HG03460 (cell line): ENCODE data around the gene SLC29A2.

ENCODE experiments used
- ATAC-seq: cut with Tn5 transposase; IDR thresholded peaks from one replicate; pipeline ENCODE4 v1.9.1; 2021; ENCODE audit not compliant: unreplicated experiment

Gene SLC29A2, protein sequence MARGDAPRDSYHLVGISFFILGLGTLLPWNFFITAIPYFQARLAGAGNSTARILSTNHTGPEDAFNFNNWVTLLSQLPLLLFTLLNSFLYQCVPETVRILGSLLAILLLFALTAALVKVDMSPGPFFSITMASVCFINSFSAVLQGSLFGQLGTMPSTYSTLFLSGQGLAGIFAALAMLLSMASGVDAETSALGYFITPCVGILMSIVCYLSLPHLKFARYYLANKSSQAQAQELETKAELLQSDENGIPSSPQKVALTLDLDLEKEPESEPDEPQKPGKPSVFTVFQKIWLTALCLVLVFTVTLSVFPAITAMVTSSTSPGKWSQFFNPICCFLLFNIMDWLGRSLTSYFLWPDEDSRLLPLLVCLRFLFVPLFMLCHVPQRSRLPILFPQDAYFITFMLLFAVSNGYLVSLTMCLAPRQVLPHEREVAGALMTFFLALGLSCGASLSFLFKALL

DNA sequence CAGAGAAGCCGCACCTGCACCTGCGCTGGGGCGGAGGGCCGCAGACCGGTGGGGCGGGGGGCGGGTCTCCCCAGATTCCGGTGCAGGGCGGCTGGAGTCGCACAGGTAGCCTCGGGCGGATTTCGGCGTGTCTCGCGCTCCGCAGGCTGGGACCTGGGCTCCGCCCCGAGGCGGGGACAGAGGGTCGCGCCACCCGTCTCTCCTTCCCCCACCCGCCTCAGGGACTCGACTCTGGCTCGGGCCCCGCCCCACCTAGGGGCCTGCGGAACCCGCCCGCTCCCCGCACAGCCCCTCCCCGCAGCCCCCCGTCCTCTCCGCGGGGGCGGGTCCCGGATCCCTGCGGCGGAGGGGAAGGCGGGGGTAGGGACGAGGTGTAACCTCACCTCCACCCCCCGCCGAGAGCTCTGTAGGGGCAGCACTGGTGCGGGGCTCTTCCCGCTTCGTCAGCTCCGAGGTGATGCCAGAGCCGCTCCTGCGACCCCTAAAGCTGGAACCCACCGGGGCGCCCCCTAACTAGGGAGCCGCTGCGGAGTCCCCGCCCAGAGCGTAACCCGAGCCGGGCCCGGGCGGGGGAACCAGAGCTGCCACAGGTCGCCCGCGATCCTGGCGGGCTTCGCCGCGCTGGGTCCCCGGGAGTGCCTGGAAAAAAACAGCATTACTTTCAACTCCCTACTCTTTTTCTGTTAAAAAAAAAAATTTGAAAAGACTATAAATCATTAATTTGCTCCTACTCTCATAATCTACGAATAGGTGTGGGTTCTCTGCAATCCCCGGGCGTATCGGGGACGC lies at the start of gene SLC29A2:
TSS of gene SLC29A2 (minus strand) at position 134 of the 789 bp plus-strand sequence. CDS start 169 bp downstream, outside the sequence.
- peak; percentile 63 for ATAC-seq

DNA sequence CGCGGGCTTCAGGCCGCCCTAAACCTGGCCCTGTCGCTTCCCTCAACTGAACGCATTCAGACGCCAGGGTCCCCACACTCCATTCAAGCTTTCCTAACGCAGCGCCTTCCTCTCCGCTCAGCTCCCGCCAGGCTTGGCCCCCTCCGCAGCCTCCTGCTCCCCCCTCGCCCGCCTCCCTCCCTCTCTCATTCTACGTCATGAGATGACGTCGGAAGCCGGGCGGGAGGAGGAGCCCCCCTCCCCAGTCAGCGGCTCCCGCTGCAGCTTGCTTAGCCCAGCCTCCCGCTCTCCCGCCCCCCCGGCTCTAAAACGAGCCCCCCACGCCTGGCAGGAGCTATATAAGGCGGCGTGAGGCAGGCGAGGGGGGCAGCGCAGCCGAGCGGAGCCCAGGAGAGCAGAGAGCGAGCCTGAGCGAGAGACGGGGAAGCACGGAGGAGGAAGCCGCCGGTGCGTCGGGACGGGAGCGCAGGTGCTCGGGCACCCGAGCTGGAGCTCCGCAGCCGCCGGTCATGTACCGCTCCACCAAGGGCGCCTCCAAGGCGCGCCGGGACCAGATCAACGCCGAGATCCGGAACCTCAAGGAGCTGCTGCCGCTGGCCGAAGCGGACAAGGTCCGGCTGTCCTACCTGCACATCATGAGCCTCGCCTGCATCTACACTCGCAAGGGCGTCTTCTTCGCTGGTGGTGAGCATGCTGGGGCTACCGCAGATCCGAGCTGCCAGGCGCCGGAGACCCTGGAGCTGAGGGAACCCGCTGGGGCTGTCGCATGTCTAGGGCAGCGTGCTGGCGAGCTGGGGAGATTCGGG lies 49.3 kb upstream of the SLC29A2 start, which contains the start of gene NPAS4:
TSS of gene NPAS4 (plus strand) at position 365 of the 806 bp plus-strand sequence. CDS start at position 510, 145 bp downstream.
- no peak for ATAC-seq

DNA sequence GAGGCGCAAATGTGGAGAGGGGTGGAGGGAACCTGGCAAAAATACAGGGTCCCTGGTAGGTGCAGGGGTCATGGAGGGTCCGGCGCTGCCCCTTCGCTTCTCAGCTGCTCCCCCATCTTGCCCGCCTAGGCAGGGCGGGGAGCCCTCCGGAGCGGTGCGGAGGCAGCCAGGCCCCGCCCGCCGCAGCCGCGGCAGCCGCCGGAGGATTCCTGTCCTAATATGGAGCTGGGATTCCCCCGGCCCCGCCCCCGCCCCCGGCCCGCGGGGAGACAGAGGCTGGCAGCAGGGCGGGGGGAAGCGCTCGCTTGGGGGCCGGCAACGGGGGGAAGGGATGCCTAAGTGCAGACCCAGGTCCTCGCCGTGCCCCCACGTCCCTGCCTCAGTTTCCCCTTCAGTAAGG lies 48.3 kb upstream of the SLC29A2 start:
- ATAC-seq: no peak

DNA sequence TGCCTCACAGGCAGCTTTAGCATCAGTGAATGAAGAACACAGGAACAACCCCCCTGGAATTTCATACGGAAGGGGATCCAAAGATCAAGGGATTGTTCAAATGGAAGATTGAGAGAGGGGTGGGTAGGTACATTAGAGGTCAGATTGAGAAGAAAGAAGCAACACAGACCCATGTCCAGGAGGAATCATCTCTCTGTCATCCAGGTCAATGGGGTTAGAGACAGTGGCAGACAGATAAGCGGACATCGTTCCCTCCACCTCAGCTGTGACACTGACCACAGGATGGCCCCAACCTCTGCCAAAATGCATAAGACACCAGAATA lies 47.4 kb upstream of the SLC29A2 start:
- ATAC-seq: no peak

DNA sequence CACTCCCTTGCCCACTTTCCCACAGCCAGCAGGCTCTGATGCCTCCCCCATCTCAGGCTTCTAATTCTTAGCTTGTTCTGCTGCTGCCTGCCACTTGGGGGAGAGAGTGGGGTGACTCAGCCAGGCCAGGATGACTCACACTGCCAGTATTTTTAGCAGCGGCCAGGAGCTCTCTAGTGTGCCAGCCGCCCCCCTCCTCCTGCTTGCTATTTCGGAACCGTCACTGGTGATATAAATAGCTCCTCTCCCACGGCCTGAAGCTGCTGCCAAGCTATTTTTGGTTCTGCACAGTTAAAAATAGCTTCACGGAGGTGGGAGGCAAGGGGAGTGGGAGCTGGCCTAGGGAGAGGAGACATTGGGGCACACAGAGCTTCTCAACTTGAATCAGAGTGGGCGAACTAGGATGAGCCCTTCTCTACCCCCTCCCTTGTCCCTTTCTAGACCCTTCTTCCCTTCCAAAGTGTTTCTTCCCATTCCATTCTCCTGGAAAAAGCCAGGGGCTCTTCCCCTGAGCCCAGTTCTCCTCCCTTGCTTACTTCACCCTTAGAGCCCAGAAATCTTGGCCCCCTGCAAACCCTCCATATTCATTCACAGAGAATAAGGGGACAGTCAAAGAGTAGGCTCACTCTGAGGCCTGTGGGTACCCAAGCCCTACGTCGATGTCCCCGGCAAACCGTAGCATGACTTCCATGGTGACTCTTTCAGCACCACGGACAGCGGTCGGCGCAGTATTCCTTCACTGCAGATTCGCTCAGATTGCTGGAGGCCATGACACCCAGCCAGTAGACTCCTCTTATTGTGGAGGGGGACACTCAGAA lies 46.8 kb upstream of the SLC29A2 start:
- no peak for ATAC-seq

DNA sequence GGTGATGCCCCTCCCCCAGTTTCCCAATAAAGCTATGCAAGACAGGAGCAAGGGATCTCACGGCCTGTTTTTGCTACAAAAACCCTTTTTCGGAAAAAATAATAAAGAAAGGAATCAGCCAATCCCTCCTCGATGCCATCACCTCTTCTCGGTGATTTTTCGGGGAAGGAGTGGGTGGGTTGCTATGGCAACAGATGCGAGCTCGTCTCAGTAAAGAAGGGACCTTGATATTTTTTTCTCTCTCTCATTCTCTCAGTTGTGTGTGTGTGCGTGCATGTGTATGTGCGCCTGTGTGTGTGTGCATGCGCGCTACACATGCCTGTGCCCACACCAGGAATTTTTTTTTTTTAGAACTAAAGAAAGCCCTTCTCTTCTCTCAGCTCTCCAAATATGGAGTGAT lies 45.4 kb upstream of the SLC29A2 start:
- no peak for ATAC-seq

DNA sequence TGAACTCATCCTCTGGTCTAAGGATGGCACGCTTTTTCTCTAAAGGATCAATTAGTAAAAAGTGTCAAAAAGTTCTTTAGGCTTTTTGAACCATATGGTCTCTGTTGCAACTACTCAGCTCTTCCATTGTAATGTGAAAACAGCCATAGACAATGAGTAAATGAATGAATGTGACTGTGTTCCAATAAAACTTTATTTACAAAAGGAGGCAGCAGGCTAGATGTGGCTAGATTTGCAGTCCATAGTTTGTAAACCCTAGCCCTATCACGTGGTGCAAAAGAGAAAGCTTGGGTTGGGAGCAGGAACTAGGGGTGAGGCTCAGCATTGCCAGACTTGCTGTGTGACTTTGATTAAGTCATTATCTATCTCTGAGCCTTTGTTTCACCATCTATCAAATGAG lies 43.9 kb upstream of the SLC29A2 start:
- ATAC-seq: no peak

DNA sequence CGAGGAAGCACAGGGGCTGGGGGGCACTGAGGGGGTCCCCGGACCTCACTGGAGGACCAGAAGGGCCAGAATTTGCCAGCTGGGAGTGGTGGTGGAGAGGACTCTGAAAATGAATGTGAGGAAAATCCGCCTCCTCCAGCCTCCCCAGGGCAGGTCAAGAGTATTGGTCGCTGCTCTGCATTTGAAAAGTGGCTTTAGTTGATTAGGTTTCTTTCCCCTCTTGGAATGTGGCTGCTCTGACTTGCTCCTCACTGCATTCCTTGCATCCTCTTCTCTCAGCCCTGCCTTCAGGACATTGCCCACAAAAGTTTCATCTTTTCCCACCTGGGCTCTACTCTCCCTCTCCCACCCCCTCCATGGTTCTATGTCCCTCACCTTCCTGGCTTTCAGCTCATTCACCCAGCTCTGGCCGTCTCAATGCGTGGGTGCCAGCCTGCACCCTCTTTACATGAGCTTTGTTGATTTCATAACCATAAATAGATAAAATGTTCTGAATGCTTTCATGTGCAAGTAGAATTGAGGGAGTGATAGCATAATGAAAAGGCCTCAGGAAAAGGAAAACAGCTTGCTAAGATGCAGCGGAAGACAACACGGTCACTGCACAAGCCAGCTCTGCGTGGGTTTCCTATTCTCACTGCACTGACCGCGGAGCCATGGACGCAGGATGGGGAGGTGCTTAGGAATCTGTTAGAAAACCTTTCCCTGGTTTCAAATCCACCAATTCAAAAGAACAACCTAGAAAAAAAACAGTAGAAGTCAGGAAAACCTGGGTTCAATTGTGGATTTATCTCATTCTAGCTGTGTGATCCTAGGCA lies 42.8 kb upstream of the SLC29A2 start:
- ATAC-seq: no peak

DNA sequence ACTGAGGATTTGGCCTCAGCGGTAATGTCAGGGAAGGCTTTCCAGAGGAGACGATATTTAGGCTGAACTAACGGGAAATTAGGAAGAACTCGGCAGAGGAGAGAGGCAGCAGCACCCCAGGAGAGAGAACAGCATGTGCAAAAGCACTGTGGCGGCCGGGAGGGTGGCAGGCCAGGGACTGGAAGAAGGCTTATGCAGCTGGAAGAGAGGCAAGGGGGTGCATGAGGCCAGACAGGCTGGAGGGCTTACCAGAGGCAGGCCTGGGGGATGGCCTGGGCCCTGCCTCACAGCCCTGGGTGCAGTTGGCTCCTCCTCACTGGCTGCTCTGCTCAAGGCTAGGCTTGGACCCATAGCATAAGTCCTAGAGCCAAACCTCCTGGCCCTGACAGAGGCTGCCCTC lies 41.6 kb upstream of the SLC29A2 start:
- no peak for ATAC-seq

DNA sequence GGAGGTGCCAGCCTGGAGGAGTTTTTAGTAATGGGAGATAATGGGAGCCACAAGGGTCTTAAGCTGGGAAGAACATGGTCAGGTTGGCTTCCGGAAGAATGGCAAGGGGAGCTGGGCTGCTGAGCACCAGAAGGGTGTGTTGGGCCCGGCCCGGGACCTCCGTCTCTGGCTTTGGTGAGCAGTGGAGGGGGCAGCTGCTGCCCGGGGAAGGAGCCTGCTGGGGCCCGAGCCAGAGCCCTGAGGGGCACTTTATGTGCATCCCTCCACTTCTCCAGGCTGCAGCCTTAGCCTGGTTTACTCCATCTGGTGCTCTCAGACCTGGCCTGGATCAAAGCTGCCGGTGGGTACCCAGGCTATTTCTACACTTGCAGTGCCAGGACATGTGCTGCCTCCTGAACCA lies 40.5 kb upstream of the SLC29A2 start:
- ATAC-seq: no peak

DNA sequence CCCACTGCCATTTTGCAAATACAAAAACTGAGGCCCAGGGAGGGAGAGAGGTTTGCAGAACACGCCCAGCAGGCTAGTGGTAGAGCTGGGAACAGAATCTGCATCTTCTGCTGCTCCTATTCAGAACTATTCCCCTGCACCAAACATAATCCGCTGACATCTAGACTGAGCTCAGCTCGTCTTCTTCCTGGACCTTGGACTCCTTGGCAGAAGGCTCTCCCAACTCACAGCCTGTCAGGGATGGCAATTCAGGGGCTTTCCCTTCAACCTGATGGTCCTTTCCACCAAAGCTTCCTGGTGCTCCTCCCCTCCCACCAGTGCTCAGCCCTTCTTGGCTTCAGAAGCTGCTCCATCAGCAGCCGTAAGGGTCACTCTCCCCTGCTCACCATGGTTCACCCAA lies 39.8 kb upstream of the SLC29A2 start:
- ATAC-seq: no peak

DNA sequence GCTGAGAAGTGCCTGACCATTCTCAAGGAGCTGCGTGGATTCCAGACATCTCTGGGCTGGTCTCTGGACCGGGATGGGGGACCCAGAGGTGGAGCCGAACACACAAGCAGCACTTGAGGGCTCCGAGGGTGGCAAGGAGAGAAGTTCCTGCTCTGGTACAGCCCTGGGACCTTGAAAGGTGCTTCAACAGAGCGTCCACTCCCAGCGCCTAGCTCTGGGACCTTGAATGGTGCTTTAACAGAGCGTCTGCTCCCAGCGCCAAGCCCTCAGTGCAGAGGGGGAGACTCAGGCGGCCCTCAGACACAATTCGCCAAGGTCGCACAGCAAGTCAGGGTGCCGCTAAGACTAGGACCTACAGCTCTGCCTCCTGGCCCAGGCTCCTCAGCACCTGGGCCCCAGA lies 38.6 kb upstream of the SLC29A2 start:
- no peak for ATAC-seq

DNA sequence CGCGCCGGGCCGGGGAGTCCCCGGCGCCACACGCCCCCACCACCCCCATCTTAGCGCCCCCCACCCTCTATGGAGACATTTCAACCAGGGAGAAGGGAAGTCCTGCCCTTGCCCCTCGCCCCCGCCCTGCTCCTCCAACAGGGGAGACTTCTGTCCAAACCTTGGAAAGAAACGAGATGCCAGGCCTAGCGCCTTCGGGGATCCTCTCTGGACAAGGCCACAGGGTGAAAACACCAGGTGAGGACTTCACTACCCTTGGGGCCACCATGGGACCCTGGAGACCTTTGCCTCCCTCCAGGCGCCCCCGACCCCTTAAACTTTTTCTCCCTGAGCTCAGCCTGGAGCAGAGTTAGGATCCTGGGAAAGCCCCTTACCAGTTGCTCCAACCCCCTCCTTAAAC lies 37.7 kb upstream of the SLC29A2 start:
- no peak for ATAC-seq

DNA sequence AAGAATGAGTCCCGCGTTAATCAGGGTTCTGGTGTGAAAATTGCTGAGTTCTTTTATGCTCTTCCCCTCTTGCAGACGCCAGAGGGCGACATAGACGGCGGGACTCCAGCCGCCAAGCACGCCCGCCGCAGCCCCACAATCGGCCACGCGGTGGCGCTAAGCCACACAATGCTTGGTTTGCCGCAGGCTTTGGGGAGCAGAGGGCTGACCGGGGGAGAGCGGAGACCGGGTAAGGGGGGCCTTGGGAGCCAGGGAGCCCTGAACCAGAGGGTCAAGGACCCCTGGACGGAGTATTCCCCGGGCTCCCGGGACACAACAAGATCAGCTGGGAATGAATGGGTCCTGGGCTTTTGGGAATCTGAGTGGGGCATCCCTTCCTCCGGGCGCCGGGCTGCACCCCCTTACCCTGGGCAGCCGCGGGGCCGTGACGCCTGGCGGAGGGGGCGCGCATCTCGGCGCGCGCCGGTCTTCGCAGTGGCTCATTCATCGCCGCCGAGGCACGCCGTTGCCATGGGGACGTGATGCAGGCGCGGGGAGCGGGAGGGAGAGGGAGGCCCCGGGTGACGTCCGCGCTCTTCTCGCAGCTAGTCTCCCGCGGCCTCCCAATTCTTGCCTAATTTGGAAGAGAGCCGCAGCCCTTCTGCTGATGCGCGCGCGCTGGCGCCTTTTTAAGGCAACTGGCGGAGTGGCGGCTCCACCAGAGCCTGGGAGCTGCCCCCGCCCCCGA lies 37.1 kb upstream of the SLC29A2 start:
- peak; percentile 52 for ATAC-seq

DNA sequence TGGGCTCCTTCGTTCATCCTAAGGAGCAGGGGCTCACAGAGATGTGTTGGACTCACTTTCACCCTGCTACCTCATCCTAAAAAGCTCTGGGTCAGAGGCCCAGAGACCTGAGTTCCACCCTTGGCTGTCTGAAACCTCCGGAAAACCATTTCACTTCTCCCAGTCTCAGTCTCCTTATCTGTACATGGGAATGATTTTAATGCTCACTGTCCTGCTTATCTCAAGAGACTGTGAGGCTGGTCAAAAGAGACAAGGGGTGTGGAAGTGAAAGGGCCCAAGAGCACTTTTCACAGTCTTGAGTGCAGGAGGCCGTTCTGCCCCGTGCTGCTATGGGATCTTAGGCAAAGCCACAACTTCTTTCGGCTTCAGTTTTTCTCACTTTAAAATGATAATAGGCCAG lies 36.1 kb upstream of the SLC29A2 start:
- no peak for ATAC-seq

DNA sequence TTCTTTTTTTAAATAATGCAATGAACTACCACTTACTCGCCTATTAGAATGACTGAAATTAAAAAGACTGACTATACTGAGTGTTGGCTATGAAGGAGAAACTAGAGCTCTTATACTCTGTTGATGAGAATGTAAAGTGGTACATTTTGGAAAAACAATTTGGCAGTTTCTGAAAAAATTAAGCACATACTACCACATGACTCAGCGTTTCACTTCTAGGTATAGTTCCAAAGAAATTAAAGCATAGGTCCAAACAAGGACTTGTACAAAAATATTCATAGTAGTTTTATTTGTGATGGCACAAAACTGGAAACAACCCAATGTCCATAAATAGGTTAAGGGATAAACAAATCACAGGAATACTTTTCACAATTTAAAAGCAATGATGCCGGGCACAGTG lies 22.4 kb upstream of the SLC29A2 start:
- no peak for ATAC-seq

DNA sequence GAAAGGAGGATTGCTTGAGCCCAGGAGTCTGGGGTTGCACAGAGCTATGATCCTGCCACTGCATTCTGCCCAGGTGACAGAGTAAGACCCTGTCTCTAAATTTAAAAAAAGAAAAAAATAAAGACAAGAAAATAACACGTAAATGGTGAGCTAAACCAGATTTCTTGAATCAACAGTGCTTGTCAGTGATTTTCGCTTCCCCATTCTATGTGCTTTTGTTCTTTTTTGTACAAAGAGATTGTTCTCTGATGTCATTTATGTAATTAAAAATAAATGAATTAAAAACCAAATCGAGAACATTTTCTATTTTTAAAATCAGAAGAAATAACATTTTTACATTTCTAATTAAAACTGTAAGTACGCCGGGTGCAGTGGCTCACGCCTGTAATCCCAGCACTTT lies 19.8 kb upstream of the SLC29A2 start:
- no peak for ATAC-seq

DNA sequence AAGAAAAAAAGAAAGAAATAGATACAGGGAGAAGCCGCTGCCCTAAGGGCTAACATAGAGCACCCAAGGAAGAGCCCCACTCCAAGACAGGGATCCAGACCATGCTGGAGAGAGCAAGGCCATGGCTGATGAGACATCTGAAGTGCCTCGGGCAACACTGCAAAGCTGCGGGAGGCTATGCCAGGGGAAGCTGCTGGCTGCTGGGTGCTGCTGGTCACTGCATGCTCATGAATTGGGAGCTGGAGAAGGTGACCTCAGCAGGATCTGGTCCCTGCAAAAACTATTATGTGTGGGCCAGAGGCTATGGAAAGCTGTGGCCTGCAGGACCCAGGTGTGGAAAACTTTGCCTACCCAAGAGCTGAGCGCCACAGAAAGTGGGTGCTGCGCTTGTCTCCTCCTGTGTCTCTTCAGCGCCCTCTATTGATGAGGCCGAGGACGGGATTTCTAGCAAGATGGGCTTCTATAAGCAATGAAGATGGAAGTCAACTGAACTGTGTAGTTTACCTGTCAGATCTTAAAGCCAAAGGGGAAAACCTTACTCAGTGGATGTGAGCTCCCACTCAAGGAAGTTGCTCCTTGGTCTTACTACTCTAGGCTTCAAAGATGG lies 17.3 kb upstream of the SLC29A2 start:
- no peak for ATAC-seq
